ENCODE data around the gene CYREN. TPM values are rescaled to one million over a fixed set of nuclear protein-coding genes. Genes with fewer than 3 reads are reported as not detected.
A peak's percentile ranks its signal among the peaks of the same experiment; 100 is the strongest.
"Not testable (repeated sequence)": the region's sequence is repeated elsewhere in the genome, so short reads cannot be mapped to it uniquely, and the experiment has no call there.

Gene CYREN
- total and polyA plus RNA-seq, 7 experiments from 2014 or later: 25.6 to 67.9 (median 49.5) TPM

DNA sequence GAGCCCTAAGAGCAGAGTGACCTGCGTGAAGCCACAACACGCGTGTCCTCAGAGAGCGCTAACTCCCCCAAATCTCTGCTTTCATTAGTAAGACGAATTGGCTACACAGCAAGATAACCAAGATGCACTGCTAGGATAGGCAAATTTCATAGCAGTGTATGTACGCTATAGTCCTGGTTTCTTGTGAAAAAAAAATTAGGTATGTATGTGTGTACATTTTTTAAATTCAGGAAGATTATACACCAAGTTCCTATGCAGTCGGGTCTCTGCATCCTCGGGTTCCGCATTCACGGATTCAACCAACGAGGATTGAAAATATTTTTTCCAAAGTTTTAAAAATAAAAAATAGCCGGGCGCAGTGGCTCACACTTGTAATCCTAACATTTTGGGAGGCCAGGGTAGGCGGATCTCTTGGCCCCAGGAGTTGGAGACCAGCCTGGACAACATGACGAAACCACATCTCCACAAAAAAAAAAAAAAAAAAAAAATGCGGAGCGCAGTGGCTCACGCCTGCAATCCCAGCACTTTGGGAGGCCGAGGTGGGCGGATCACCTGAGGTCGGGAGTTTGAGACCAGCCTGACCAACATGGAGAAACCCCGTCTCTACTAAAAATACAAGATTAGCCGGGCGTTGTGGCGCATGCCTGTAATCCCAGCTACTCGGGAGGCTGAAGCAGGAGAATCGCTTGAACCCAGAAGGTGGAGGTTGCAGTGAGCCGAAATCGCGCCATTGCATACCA is 41.6 kb upstream of the CYREN start:
- Histone ChIP-seq H3K27ac (ENCODE audit: low read depth, low read length) (peak overlapping the region; percentile 92), H3K4me3 (ENCODE audit: low read length) (peak overlapping the region; percentile 68)
- H3K4me1 Mint-ChIP-seq: peaks cover 18 to 42% (median 33%) of the 10 kb centered on the region in 7 donors
- ChIA-PET POLR2A (interaction anchor here (1.0 to 2.3 kb wide), 6 partner anchors 13 to 226 kb away, joined by 3 to 19 read pairs (median 10); partner anchors contain the start of genes AGBL3, CYREN and TMEM140), CTCF (interaction anchor here (0.7 kb wide), 1 partner anchor 65 kb away, joined by 5 read pairs; no protein-coding TSS in a partner anchor)
- not testable (repeated sequence) for H3K9me3 ChIP-seq (ENCODE audit: control insufficient read depth in 2 of 3, low read length in 3 of 3); ATAC-seq; H3K36me3 ChIP-seq (ENCODE audit: control insufficient read depth in 2 of 3, insufficient read depth in 3 of 3, low read length in 3 of 3); H3K27me3 ChIP-seq (ENCODE audit: control insufficient read depth in 2 of 2, insufficient read depth in 2 of 2, low read length in 2 of 2); H3K27me3 Mint-ChIP-seq; DNase-seq; H3K4me1 ChIP-seq (ENCODE audit: control insufficient read depth in 2 of 2, insufficient read depth in 2 of 2, low read length in 2 of 2); H3K9me3 Mint-ChIP-seq
- intact Hi-C loops (cut with micrococcal nuclease): loop anchor here (1.0 to 5.0 kb wide), 19 partner anchors 42 to 1960 kb away; partner anchors contain the start of genes AGBL3 (in 2 of the 2), AKR1B1 (in 2 of the 2), BPGM (in 2 of the 2) and CNOT4 (in 2 of the 2)
- peak overlapping the region; percentile 68 to 98 (median 95) for H3K27ac Mint-ChIP-seq
- H3K4me3 Mint-ChIP-seq: peak overlapping the region; percentile 90 to 98 (median 95)
- H3K36me3 Mint-ChIP-seq: peaks cover 0 to 13% (median 0%) of the 10 kb centered on the region in 5 donors

- DNase-seq (peak; percentile 83 to 94 (median 90)), ATAC-seq (peak; percentile 97)
- peaks cover 0 to 2% (median 0%) of the 10 kb centered on the region in 5 donors for H3K27me3 Mint-ChIP-seq
- peaks cover 18 to 47% (median 37%) of the 10 kb centered on the region in 7 donors for H3K4me1 Mint-ChIP-seq
- Histone ChIP-seq H3K36me3 (ENCODE audit: control insufficient read depth in 2 of 3, insufficient read depth in 3 of 3, low read length in 3 of 3) (peaks cover 0 to 6% (median 0%) of the 10 kb centered on the region in 3 experiments), H3K27ac (ENCODE audit: low read depth, low read length) (peak within 1 kb of the TSS; percentile 92), H3K27me3 (ENCODE audit: control insufficient read depth in 2 of 2, insufficient read depth in 2 of 2, low read length in 2 of 2) (no peaks in the 10 kb centered on the region), H3K4me1 (ENCODE audit: control insufficient read depth in 2 of 2, insufficient read depth in 2 of 2, low read length in 2 of 2) (peaks cover 0 to 5% of the 10 kb centered on the region in 2 donors), H3K4me3 (ENCODE audit: low read length) (peak within 1 kb of the TSS; percentile 68), H3K9me3 (ENCODE audit: control insufficient read depth in 2 of 3, low read length in 3 of 3) (no peaks in the 10 kb centered on the region)
- POLR2A ChIA-PET: interaction anchor here (0.7 to 2.4 kb wide), 12 partner anchors 9 to 566 kb away, joined by 3 to 19 read pairs (median 4); partner anchors contain the start of genes AGBL3, BPGM, CYREN and TMEM140
- H3K4me3 Mint-ChIP-seq: peak within 1 kb of the TSS; percentile 91 to 99 (median 96)
- no peaks in the 10 kb centered on the region for H3K9me3 Mint-ChIP-seq
- CTCF ChIA-PET: no interaction called here
- peak within 1 kb of the TSS; percentile 94 to 99 (median 98) for H3K27ac Mint-ChIP-seq
- intact Hi-C loops (cut with micrococcal nuclease): loop anchor here (1.0 to 5.0 kb wide), 19 partner anchors 41 to 1959 kb away; partner anchors contain the start of genes AGBL3 (in 2 of the 2), AKR1B1 (in 2 of the 2), BPGM (in 2 of the 2) and CNOT4 (in 2 of the 2)
- H3K36me3 Mint-ChIP-seq: peaks cover 0 to 15% (median under 1%) of the 10 kb centered on the region in 5 donors
Observed at GRCh38 chr7:135211179-135211945, 40.9 kb upstream of the CYREN start, which contains the start of gene WDR91. Gene WDR91 (minus strand): TSS chr7:135211526. CDS start chr7:135211502, 24 bp downstream.

- Histone ChIP-seq H3K36me3 (ENCODE audit: control insufficient read depth in 2 of 3, insufficient read depth in 3 of 3, low read length in 3 of 3) (peaks cover 0 to 8% (median 2%) of the 10 kb centered on the region in 3 experiments), H3K27ac (ENCODE audit: low read depth, low read length) (peak overlapping the region; percentile 92), H3K9me3 (ENCODE audit: control insufficient read depth in 2 of 3, low read length in 3 of 3) (no peaks in the 10 kb centered on the region), H3K27me3 (ENCODE audit: control insufficient read depth in 2 of 2, insufficient read depth in 2 of 2, low read length in 2 of 2) (no peaks in the 10 kb centered on the region), H3K4me1 (ENCODE audit: control insufficient read depth in 2 of 2, insufficient read depth in 2 of 2, low read length in 2 of 2) (peaks cover 0 to 5% of the 10 kb centered on the region in 2 donors), H3K4me3 (ENCODE audit: low read length) (peak overlapping the region; percentile 68)
- no peaks in the 10 kb centered on the region for H3K27me3 Mint-ChIP-seq
- H3K36me3 Mint-ChIP-seq: peaks cover 0 to 21% (median 4%) of the 10 kb centered on the region in 5 donors
- peak in 1 of 9 donors; percentile 37 for DNase-seq
- ChIA-PET CTCF (interaction anchor here (0.7 kb wide), 1 partner anchor 9 kb away, joined by 3 read pairs; no protein-coding TSS in a partner anchor), POLR2A (interaction anchor here (0.7 to 2.4 kb wide), 16 partner anchors 9 to 565 kb away, joined by 3 to 19 read pairs (median 4); partner anchors contain the start of genes AGBL3, BPGM, CYREN and TMEM140)
- no peak for ATAC-seq
- H3K4me1 Mint-ChIP-seq: peaks cover 22 to 50% (median 42%) of the 10 kb centered on the region in 7 donors
- intact Hi-C loops (cut with micrococcal nuclease): loop anchor here (1.0 to 5.0 kb wide), 19 partner anchors 41 to 1959 kb away; partner anchors contain the start of genes AGBL3 (in 2 of the 2), AKR1B1 (in 2 of the 2), BPGM (in 2 of the 2) and CNOT4 (in 2 of the 2)
- peak overlapping the region; percentile 87 to 99 (median 97) for H3K27ac Mint-ChIP-seq
- no peaks in the 10 kb centered on the region for H3K9me3 Mint-ChIP-seq
- H3K4me3 Mint-ChIP-seq: peak overlapping the region; percentile 91 to 99 (median 96)
Observed at GRCh38 chr7:135210888-135211178, 40.3 kb upstream of the CYREN start.

DNA sequence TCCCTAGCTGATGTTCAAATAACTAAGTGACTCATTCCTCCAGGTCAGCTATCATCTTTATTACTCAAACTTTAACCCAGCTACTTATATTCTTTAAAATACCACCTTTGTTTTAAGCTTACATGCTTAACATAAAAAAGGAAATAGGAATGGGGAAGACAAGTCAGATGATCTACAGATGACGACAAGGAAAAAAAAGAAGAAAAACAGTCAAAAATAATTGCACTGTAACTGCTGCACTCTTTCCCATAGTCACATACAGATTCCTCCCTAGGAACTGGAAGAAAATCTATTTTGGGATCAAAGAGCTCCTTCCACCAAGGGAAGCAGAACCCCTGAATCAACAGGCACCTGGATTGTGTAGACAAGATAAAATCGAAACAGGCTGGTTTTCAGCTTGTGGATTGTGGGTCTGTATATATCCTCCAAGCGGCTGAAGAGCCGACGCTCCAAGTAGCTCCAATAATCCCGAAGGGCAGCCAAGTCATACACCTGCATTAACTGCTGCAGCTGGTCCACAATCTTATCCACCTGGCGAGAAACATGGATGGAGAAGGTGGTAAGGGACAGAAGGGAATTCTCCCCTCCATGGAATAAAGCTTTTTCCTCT is 38.8 kb upstream of the CYREN start:
- H3K36me3 Mint-ChIP-seq: peaks cover 0 to 31% (median 13%) of the 10 kb centered on the region in 5 donors
- peaks cover 22 to 56% (median 48%) of the 10 kb centered on the region in 7 donors for H3K4me1 Mint-ChIP-seq
- H3K27ac Mint-ChIP-seq: no peak overlapping the region
- no peaks in the 10 kb centered on the region for H3K27me3 Mint-ChIP-seq
- Histone ChIP-seq H3K9me3 (ENCODE audit: control insufficient read depth in 2 of 3, low read length in 3 of 3) (no peaks in the 10 kb centered on the region), H3K4me1 (ENCODE audit: control insufficient read depth in 2 of 2, insufficient read depth in 2 of 2, low read length in 2 of 2) (peaks cover 0 to 5% of the 10 kb centered on the region in 2 donors), H3K36me3 (ENCODE audit: control insufficient read depth in 2 of 3, insufficient read depth in 3 of 3, low read length in 3 of 3) (peaks cover 0 to 20% (median 5%) of the 10 kb centered on the region in 3 experiments), H3K27ac (ENCODE audit: low read depth, low read length) (no peak overlapping the region), H3K27me3 (ENCODE audit: control insufficient read depth in 2 of 2, insufficient read depth in 2 of 2, low read length in 2 of 2) (no peaks in the 10 kb centered on the region), H3K4me3 (ENCODE audit: low read length) (no peak overlapping the region)
- ChIA-PET CTCF (no interaction called here), POLR2A (interaction anchor here (0.6 to 2.4 kb wide), 6 partner anchors 30 to 774 kb away, joined by 3 to 10 read pairs (median 4); partner anchors contain the start of genes AGBL3, BPGM and CYREN)
- no peak for ATAC-seq
- DNase-seq: no peak
- peak overlapping the region in 8 of 10 donors; percentile 25 to 96 (median 54) for H3K4me3 Mint-ChIP-seq
- intact Hi-C loops (cut with micrococcal nuclease): no loop called here
- no peaks in the 10 kb centered on the region for H3K9me3 Mint-ChIP-seq

DNA sequence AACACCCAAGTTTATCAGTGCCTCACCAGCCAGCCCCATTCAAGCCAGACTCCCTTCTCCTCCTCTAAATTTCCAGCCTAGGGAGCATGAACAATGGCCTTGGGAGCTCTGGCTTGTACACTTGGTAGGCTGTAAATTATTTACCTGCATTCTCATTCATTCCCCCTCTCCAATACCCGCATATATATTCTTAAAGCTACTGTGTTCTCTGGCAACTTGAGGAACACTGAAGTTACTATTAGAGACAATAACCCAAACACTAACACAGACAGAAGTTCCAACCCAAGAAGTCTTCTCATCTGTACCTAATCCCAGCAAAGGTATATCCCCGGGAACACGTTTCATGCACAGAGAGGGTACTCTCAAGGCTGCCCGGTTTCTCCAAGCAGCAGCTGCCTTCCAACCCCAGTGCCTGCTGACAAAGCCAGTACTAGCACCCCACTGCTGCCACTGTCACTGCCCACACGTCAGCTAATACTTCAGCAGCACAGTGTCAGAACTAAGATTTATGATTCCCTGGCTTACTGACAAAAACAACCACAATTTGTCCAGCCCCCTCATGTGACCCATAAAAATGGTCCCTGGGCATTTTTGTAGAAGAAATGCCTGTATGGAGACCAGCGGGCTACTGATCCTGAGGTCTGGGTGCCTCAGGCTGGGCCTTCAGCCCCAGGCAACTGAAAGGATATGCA is 37.7 kb upstream of the CYREN start:
- POLR2A ChIA-PET: no interaction called here
- peak overlapping the region in 3 of 9 donors; percentile 14 to 83 (median 39) for H3K27ac Mint-ChIP-seq
- peak overlapping the region in 8 of 10 donors; percentile 6 to 95 (median 38) for H3K4me3 Mint-ChIP-seq
- DNase-seq (no peak), ATAC-seq (no peak)
- H3K36me3 Mint-ChIP-seq: peaks cover 0 to 42% (median 20%) of the 10 kb centered on the region in 5 donors
- no peaks in the 10 kb centered on the region for H3K9me3 Mint-ChIP-seq
- Histone ChIP-seq H3K4me1 (ENCODE audit: control insufficient read depth in 2 of 2, insufficient read depth in 2 of 2, low read length in 2 of 2) (peaks cover 0 to 5% of the 10 kb centered on the region in 2 donors), H3K27me3 (ENCODE audit: control insufficient read depth in 2 of 2, insufficient read depth in 2 of 2, low read length in 2 of 2) (no peaks in the 10 kb centered on the region), H3K27ac (ENCODE audit: low read depth, low read length) (no peak overlapping the region), H3K4me3 (ENCODE audit: low read length) (no peak overlapping the region), H3K36me3 (ENCODE audit: control insufficient read depth in 2 of 3, insufficient read depth in 3 of 3, low read length in 3 of 3) (peaks cover 4 to 26% (median 11%) of the 10 kb centered on the region in 3 experiments), H3K9me3 (ENCODE audit: control insufficient read depth in 2 of 3, low read length in 3 of 3) (no peaks in the 10 kb centered on the region)
- CTCF ChIA-PET: no interaction called here
- intact Hi-C loops (cut with micrococcal nuclease): no loop called here
- peaks cover 31 to 66% (median 59%) of the 10 kb centered on the region in 7 donors for H3K4me1 Mint-ChIP-seq
- H3K27me3 Mint-ChIP-seq: no peaks in the 10 kb centered on the region
